ENCODE results near the gene SLC25A5. TPM values are rescaled to one million over a fixed set of nuclear protein-coding genes. Genes with fewer than 3 reads are reported as not detected.

Gene SLC25A5
- total and polyA plus RNA-seq, 10 of the 15 experiments (the other 5 are each of a cell fraction or from before 2014, with no cell fraction given): 361 to 3,863 (median 618) TPM

DNA sequence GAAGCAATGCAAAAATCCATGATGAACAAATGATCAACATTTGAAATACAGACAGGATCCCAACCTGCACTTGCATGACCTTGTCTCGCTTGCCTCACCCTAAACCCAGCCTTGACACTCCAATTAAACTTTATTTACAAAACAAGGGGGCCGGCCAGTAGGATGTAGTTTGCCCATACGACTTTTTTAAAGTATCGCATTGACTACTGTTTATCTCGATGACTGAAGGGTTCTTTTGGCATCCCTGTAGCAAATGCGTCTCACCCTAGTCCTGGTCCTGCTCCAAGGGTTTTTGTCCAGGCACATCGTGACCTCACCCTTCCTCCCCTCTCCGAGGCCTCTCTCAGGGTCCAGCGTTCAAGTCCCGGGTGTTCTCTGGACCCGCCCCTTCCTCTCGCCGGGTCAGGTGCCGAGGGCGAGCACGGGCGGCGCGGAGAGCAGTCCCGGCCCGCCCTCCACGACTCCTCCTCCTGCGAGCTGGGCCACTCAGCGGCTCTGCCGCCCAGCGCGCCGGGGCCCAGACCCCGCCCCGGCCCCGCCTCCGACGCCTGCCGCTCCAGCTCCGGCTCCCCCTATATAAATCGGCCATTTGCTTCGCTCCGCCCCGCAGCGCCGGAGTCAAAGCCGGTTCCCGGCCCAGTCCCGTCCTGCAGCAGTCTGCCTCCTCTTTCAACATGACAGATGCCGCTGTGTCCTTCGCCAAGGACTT is at the start of gene SLC25A5 (continued):
- TF ChIP-seq ZNF384 (IDR thresholded peaks at IDR 0.05; ENCODE audit: borderline replicate concordance, low read depth, low read length) (no peak), MEF2A (IDR thresholded peaks at IDR 0.05; ENCODE audit: insufficient read depth, low read depth, low read length) (no peak), ZZZ3 (IDR thresholded peaks at IDR 0.05; ENCODE audit: control insufficient read depth, insufficient read length, low read depth) (no peak), KDM1A (IDR thresholded peaks at IDR 0.05; ENCODE audit: borderline replicate concordance) (no peak), ZBED1 (IDR thresholded peaks at IDR 0.05; ENCODE audit: borderline replicate concordance) (no peak), YY1 (IDR thresholded peaks at IDR 0.05; ENCODE audit: low read depth, low read length) (peak; percentile 88), BMI1 (IDR thresholded peaks at IDR 0.05; ENCODE audit: borderline replicate concordance) (no peak), POU2F2 (IDR thresholded peaks at IDR 0.05; ENCODE audit: borderline replicate concordance, low read depth, low read length) (peak; percentile 78; the same call in 2 of the 3 replicates), NFYA (IDR thresholded peaks at IDR 0.05; ENCODE audit: borderline replicate concordance, low read depth, low read length) (no peak), BRCA1 (IDR thresholded peaks at IDR 0.05; ENCODE audit: low read depth, low read length) (no peak), ETV6 (conservative IDR thresholded peaks at IDR 0.05 in 1 of 2, IDR thresholded peaks at IDR 0.05 in 1 of 2; ENCODE audit: borderline replicate concordance in 1 of 2, low read depth in 1 of 2) (no peak), SUPT20H (IDR thresholded peaks at IDR 0.05; ENCODE audit: borderline replicate concordance, control insufficient read depth, low read depth, low read length) (no peak), EGR1 (IDR thresholded peaks at IDR 0.05; ENCODE audit: borderline replicate concordance in 1 of 2, low read depth in 2 of 2, low read length in 2 of 2) (no peak), BACH1 (IDR thresholded peaks at IDR 0.05; ENCODE audit: borderline replicate concordance) (no peak)
- TF ChIP-seq, protein P1, sequence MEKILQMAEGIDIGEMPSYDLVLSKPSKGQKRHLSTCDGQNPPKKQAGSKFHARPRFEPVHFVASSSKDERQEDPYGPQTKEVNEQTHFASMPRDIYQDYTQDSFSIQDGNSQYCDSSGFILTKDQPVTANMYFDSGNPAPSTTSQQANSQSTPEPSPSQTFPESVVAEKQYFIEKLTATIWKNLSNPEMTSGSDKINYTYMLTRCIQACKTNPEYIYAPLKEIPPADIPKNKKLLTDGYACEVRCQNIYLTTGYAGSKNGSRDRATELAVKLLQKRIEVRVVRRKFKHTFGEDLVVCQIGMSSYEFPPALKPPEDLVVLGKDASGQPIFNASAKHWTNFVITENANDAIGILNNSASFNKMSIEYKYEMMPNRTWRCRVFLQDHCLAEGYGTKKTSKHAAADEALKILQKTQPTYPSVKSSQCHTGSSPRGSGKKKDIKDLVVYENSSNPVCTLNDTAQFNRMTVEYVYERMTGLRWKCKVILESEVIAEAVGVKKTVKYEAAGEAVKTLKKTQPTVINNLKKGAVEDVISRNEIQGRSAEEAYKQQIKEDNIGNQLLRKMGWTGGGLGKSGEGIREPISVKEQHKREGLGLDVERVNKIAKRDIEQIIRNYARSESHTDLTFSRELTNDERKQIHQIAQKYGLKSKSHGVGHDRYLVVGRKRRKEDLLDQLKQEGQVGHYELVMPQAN (conservative IDR thresholded peaks at IDR 0.05): no peak
- TF ChIP-seq, protein P2, sequence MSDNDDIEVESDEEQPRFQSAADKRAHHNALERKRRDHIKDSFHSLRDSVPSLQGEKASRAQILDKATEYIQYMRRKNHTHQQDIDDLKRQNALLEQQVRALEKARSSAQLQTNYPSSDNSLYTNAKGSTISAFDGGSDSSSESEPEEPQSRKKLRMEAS (IDR thresholded peaks at IDR 0.05; ENCODE audit: low read depth, low read length): 0 out of 2 replicates have a peak, but pooled peaks have one; percentile 13
- TF ChIP-seq, protein P3, sequence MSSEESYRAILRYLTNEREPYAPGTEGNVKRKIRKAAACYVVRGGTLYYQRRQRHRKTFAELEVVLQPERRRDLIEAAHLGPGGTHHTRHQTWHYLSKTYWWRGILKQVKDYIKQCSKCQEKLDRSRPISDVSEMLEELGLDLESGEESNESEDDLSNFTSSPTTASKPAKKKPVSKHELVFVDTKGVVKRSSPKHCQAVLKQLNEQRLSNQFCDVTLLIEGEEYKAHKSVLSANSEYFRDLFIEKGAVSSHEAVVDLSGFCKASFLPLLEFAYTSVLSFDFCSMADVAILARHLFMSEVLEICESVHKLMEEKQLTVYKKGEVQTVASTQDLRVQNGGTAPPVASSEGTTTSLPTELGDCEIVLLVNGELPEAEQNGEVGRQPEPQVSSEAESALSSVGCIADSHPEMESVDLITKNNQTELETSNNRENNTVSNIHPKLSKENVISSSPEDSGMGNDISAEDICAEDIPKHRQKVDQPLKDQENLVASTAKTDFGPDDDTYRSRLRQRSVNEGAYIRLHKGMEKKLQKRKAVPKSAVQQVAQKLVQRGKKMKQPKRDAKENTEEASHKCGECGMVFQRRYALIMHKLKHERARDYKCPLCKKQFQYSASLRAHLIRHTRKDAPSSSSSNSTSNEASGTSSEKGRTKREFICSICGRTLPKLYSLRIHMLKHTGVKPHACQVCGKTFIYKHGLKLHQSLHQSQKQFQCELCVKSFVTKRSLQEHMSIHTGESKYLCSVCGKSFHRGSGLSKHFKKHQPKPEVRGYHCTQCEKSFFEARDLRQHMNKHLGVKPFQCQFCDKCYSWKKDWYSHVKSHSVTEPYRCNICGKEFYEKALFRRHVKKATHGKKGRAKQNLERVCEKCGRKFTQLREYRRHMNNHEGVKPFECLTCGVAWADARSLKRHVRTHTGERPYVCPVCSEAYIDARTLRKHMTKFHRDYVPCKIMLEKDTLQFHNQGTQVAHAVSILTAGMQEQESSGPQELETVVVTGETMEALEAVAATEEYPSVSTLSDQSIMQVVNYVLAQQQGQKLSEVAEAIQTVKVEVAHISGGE (CRISPR knock-in tag; IDR thresholded peaks at IDR 0.05): no peak
- TF ChIP-seq, protein P4, sequence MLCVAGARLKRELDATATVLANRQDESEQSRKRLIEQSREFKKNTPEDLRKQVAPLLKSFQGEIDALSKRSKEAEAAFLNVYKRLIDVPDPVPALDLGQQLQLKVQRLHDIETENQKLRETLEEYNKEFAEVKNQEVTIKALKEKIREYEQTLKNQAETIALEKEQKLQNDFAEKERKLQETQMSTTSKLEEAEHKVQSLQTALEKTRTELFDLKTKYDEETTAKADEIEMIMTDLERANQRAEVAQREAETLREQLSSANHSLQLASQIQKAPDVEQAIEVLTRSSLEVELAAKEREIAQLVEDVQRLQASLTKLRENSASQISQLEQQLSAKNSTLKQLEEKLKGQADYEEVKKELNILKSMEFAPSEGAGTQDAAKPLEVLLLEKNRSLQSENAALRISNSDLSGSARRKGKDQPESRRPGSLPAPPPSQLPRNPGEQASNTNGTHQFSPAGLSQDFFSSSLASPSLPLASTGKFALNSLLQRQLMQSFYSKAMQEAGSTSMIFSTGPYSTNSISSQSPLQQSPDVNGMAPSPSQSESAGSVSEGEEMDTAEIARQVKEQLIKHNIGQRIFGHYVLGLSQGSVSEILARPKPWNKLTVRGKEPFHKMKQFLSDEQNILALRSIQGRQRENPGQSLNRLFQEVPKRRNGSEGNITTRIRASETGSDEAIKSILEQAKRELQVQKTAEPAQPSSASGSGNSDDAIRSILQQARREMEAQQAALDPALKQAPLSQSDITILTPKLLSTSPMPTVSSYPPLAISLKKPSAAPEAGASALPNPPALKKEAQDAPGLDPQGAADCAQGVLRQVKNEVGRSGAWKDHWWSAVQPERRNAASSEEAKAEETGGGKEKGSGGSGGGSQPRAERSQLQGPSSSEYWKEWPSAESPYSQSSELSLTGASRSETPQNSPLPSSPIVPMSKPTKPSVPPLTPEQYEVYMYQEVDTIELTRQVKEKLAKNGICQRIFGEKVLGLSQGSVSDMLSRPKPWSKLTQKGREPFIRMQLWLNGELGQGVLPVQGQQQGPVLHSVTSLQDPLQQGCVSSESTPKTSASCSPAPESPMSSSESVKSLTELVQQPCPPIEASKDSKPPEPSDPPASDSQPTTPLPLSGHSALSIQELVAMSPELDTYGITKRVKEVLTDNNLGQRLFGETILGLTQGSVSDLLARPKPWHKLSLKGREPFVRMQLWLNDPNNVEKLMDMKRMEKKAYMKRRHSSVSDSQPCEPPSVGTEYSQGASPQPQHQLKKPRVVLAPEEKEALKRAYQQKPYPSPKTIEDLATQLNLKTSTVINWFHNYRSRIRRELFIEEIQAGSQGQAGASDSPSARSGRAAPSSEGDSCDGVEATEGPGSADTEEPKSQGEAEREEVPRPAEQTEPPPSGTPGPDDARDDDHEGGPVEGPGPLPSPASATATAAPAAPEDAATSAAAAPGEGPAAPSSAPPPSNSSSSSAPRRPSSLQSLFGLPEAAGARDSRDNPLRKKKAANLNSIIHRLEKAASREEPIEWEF (IDR thresholded peaks at IDR 0.05; ENCODE audit: insufficient replicate concordance, low read depth, low read length): no peak
